Type B pancreatic cell (in vitro differentiated cells): ENCODE data around the gene ATP6V1F. TPM values are rescaled to one million over a fixed set of nuclear protein-coding genes. Genes with fewer than 3 reads are reported as not detected.

Experiments
- DNase-seq: peaks from one replicate; pipeline ENCODE4 v3.0.0; 2021; ENCODE audit warnings: mixed read lengths; ENCODE audit not compliant: unreplicated experiment; ENCODE audit errors: extremely low spot score
- H3K27ac Mint-ChIP-seq: 2 replicates; pipeline ENCODE4 v1.8.0; 2021; ENCODE audit warnings: mild to moderate bottlenecking, mixed read lengths
- H3K27me3 Mint-ChIP-seq: 2 replicates; pipeline ENCODE4 v1.8.0; 2021; ENCODE audit warnings: mixed read lengths
- H3K36me3 Mint-ChIP-seq: 2 replicates; pipeline ENCODE4 v1.8.0; 2021; ENCODE audit warnings: mixed read lengths
- H3K4me1 Mint-ChIP-seq: one replicate; pipeline ENCODE4 v1.8.0; 2021; ENCODE audit warnings: mixed read lengths; ENCODE audit not compliant: unreplicated experiment
- H3K4me3 Mint-ChIP-seq: 2 replicates; pipeline ENCODE4 v1.8.0; 2021; ENCODE audit warnings: mild to moderate bottlenecking, mixed read lengths
- H3K9me3 Mint-ChIP-seq: 2 replicates; pipeline ENCODE4 v1.8.0; 2021; ENCODE audit warnings: mixed read lengths
- CTCF ChIP-seq: fragments of 200-600 bp; sonication (generic); conservative IDR thresholded peaks from 2 replicates; pipeline ENCODE4 v1.5.0; 2021; ENCODE audit warnings: antibody characterized with exemption, mild to moderate bottlenecking
- total RNA-seq: library from RNA; stranded (reverse); gene quantifications from 2 replicates; pipeline ENCODE4 v1.2.1, GENCODE V29; 2021; ENCODE audit warnings: low replicate concordance

ATP6V1F gene
- total RNA-seq, 1 donor from 2014 or later = 144 TPM

- DNase-seq = no peak
- no peaks in the 10 kb centered on the region for H3K27me3 Mint-ChIP-seq
- no peak overlapping the region for H3K27ac Mint-ChIP-seq
- peaks cover 1% of the 10 kb centered on the region for H3K4me1 Mint-ChIP-seq
- H3K9me3 Mint-ChIP-seq = no peaks in the 10 kb centered on the region
- TF ChIP-seq CTCF = no peak
- no peak overlapping the region for H3K4me3 Mint-ChIP-seq
- no peaks in the 10 kb centered on the region for H3K36me3 Mint-ChIP-seq
These were observed 15.8 kb downstream of the ATP6V1F start for GRCh38 chr7:128878226-128879105.

GRCh38 chr7:128879461-128879938 lies 16.8 kb downstream of the ATP6V1F start:
- Mint-ChIP-seq H3K27me3 (no peaks in the 10 kb centered on the region), H3K4me1 (peaks cover 4% of the 10 kb centered on the region), H3K9me3 (no peaks in the 10 kb centered on the region), H3K27ac (no peak overlapping the region), H3K4me3 (no peak overlapping the region), H3K36me3 (no peaks in the 10 kb centered on the region)
- TF ChIP-seq CTCF = no peak
- DNase-seq = no peak

- H3K27me3 Mint-ChIP-seq = no peaks in the 10 kb centered on the region
- H3K4me3 Mint-ChIP-seq = no peak overlapping the region
- peak; percentile 86 for TF ChIP-seq CTCF
- DNase-seq = no peak
- no peaks in the 10 kb centered on the region for H3K36me3 Mint-ChIP-seq
- H3K27ac Mint-ChIP-seq = no peak overlapping the region
- no peaks in the 10 kb centered on the region for H3K9me3 Mint-ChIP-seq
- peaks cover 4% of the 10 kb centered on the region for H3K4me1 Mint-ChIP-seq
These were observed 17.5 kb downstream of the ATP6V1F start for GRCh38 chr7:128879939-128880746.

- H3K4me1 Mint-ChIP-seq = peaks cover 4% of the 10 kb centered on the region
- H3K27me3 Mint-ChIP-seq = no peaks in the 10 kb centered on the region
- no peak overlapping the region for H3K27ac Mint-ChIP-seq
- H3K36me3 Mint-ChIP-seq = no peaks in the 10 kb centered on the region
- DNase-seq = no peak
- no peak for TF ChIP-seq CTCF
- H3K4me3 Mint-ChIP-seq = no peak overlapping the region
- H3K9me3 Mint-ChIP-seq = no peaks in the 10 kb centered on the region
These were observed 18.3 kb downstream of the ATP6V1F start for GRCh38 chr7:128880791-128881457.

- Mint-ChIP-seq H3K9me3 (no peaks in the 10 kb centered on the region), H3K4me1 (peaks cover 4% of the 10 kb centered on the region), H3K36me3 (no peaks in the 10 kb centered on the region), H3K27ac (no peak overlapping the region), H3K4me3 (no peak overlapping the region), H3K27me3 (no peaks in the 10 kb centered on the region)
- no peak for TF ChIP-seq CTCF
- no peak for DNase-seq
These were observed 18.9 kb downstream of the ATP6V1F start for GRCh38 chr7:128881458-128882125.
